Measurements from ENCODE around the gene SYNJ2BP.

DNA sequence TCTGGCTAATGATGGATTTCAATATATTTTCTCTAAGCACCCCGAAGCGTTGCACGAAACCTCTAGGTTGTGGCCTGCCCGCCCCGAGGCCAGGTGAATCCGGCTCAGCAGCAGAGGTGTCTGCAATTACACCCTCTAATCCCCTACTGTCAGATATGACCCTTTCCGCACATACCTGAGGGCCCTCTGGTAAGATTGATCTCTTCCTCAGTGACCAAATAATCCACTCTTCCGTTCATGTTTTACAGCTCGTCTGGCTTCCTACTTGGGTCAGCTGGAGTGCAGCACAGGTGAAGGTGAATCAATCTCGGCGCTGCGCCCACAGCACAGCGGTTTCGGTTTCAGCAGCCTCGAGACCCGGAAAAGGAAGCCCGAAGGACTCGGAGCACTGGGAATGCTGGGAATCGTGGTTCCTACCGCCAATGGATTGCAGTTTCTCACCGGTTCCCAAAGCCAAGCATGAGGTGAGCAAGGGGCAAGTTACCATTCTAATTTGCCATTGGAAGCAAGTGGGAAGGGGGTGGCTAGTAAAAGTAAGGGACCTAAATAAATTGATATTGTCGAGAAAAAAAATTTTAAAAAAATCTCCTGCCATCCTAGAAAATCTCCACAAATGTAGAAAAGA, at the start of gene SYNJ2BP:
- no peak for TF ChIP-seq POLR2A (IDR thresholded peaks at IDR 0.05; ENCODE audit: low read depth, low read length)
- TF ChIP-seq POLR2AphosphoS5 (IDR thresholded peaks at IDR 0.05; ENCODE audit: low read depth, low read length): no peak
- TF ChIP-seq SPI1 (IDR thresholded peaks at IDR 0.05; ENCODE audit: low read depth, low read length): no peak
- no peak for TF ChIP-seq TAF1 (IDR thresholded peaks at IDR 0.05; ENCODE audit: low read depth, low read length)
